B cell (primary cell): ENCODE data around the gene NOG. TPM values are rescaled to one million over a fixed set of nuclear protein-coding genes. Genes with fewer than 3 reads are reported as not detected.

Source experiments
- ATAC-seq: fragments of 200-7000 bp; cut with Tn5 transposase; one replicate; pipeline ENCODE4 v1.10.0; 2021; ENCODE audit warnings: low read depth, mild to moderate bottlenecking, moderate number of reproducible peaks, moderate library complexity
- CTCF ChIA-PET: fragments of 350-600 bp; sonication (Branson Sonifier 250); formaldehyde crosslinking; loops from one replicate; lab custom pipeline; 2021; ENCODE audit warnings: antibody characterized with exemption, inconsistent platforms; lab: Charles Lee
- POLR2A ChIA-PET: fragments of 350-600 bp; sonication (Branson Sonifier 250); formaldehyde crosslinking; loops from one replicate; lab custom pipeline; 2021; ENCODE audit warnings: antibody characterized with exemption; lab: Charles Lee
- DNase-seq: peaks from one replicate; pipeline ENCODE4 v3.0.0; 2013
- H2AFZ ChIP-seq: 2 replicates; pipeline ENCODE4 v1.6.1; 2012; ENCODE audit warnings: mild to moderate bottlenecking, low read depth, low read length; ENCODE audit not compliant: insufficient read depth, poor library complexity, severe bottlenecking
- H3K27ac ChIP-seq, 2 donors: 1 replicate in 1 of 2; 2 replicates in 1 of 2; pipeline ENCODE4 v1.5.1; 2012 to 2013; ENCODE audit warnings: low read length in 2 of 2, mild to moderate bottlenecking in 2 of 2, moderate library complexity in 1 of 2
- H3K27me3 ChIP-seq, 4 experiments: fragments of 200-600 bp in 1 of 4; sonication (generic) in 1 of 4; replicated peaks in 1 of 4; 1 replicate in 2 of 4; 2 replicates in 2 of 4; pipeline versions ENCODE4 v1.6.1 to v1.7.0; 2013 to 2016; ENCODE audit warnings: low read length in 3 of 4, mild to moderate bottlenecking in 2 of 4, mixed read lengths in 1 of 4, moderate library complexity in 1 of 4; ENCODE audit not compliant: insufficient read depth in 4 of 4, control insufficient read depth in 3 of 4; ENCODE audit errors: control extremely low read depth in 1 of 4
- H3K36me3 ChIP-seq, 2 experiments: replicated peaks in 1 of 2; 1 replicate in 1 of 2; 2 replicates in 1 of 2; pipeline versions ENCODE4 v1.6.1 to v1.7.1; 2013; ENCODE audit warnings: low read length in 1 of 2; ENCODE audit not compliant: insufficient read depth in 2 of 2, control insufficient read depth in 1 of 2; ENCODE audit errors: control extremely low read depth in 1 of 2, extremely low read depth in 1 of 2
- H3K4me1 ChIP-seq, 2 donors: fragments of 200-600 bp in 1 of 2; sonication (generic) in 1 of 2; 1 replicate in 1 of 2; 2 replicates in 1 of 2; pipeline versions ENCODE4 v1.5.1 to v1.6.1; 2013 to 2017; ENCODE audit warnings: low read length in 2 of 2; ENCODE audit not compliant: control insufficient read depth in 2 of 2, insufficient read depth in 2 of 2
- H3K4me2 ChIP-seq: replicated peaks from 2 replicates; pipeline ENCODE3; 2012; ENCODE audit warnings: mild to moderate bottlenecking, low read depth, low read length; ENCODE audit not compliant: poor library complexity, severe bottlenecking
- H3K4me3 ChIP-seq, 5 experiments: fragments of 200-600 bp in 1 of 5; sonication (generic) in 1 of 5; 1 replicate in 3 of 5; 2 replicates in 2 of 5; pipeline versions ENCODE4 v1.5.1 to v1.7.0; 2011 to 2016; ENCODE audit warnings: low read length in 4 of 5, mild to moderate bottlenecking in 4 of 5, low read depth in 2 of 5, control low read depth in 1 of 5, moderate library complexity in 1 of 5; ENCODE audit not compliant: insufficient read depth in 1 of 5; ENCODE audit errors: control extremely low read depth in 1 of 5, extremely low read depth in 1 of 5
- H3K79me2 ChIP-seq: fragments of 200-600 bp; sonication (generic); one replicate; pipeline ENCODE4 v1.6.0; 2016; ENCODE audit warnings: low read length; ENCODE audit not compliant: control insufficient read depth, insufficient read depth
- H3K9ac ChIP-seq: fragments of 200-600 bp; sonication (generic); 2 replicates; pipeline ENCODE4 v1.6.1; 2017; ENCODE audit warnings: mild to moderate bottlenecking, low read length, moderate library complexity
- H3K9me3 ChIP-seq, 3 donors: one replicate each; pipeline versions ENCODE4 v1.6.1 to v1.7.1; 2013; ENCODE audit warnings: low read length in 2 of 3; ENCODE audit not compliant: control insufficient read depth in 2 of 3, insufficient read depth in 1 of 3; ENCODE audit errors: control extremely low read depth in 1 of 3
- H4K20me1 ChIP-seq: 2 replicates; pipeline ENCODE4 v1.6.0; 2012; ENCODE audit warnings: mild to moderate bottlenecking, low read length; ENCODE audit not compliant: insufficient read depth, control insufficient read depth, poor library complexity, severe bottlenecking
- H3K27ac Mint-ChIP-seq: one replicate; pipeline ENCODE4 v1.8.0; 2021; ENCODE audit warnings: mixed read lengths
- H3K27me3 Mint-ChIP-seq: one replicate; pipeline ENCODE4 v1.8.0; 2021; ENCODE audit warnings: mixed read lengths
- H3K4me1 Mint-ChIP-seq: one replicate; pipeline ENCODE4 v1.8.0; 2021; ENCODE audit warnings: mixed read lengths
- H3K4me3 Mint-ChIP-seq: one replicate; pipeline ENCODE4 v1.8.0; 2021; ENCODE audit warnings: mixed read lengths
- H3K9me3 Mint-ChIP-seq: one replicate; pipeline ENCODE4 v1.8.0; 2022; ENCODE audit warnings: mixed read lengths; ENCODE audit not compliant: insufficient read depth
- CTCF ChIP-seq: fragments of 200-600 bp; IDR thresholded peaks from one replicate; pipeline ENCODE4 v1.8.0; 2022; ENCODE audit warnings: antibody characterized with exemption, mild to moderate bottlenecking
- EZH2 ChIP-seq: IDR thresholded peaks from 2 replicates; pipeline ENCODE4 v1.6.1; 2012; ENCODE audit warnings: borderline replicate concordance, low read depth, mild to moderate bottlenecking, moderate library complexity, low read length; ENCODE audit not compliant: insufficient read depth, poor library complexity, severe bottlenecking
- WGBS: methylation state at CpG from one replicate; pipeline ENCODE4 v1.1.5; 2013; ENCODE audit warnings: missing lambda C conversion rate; ENCODE audit not compliant: insufficient coverage; 5-methylcytosine and 5-hydroxymethylcytosine counted together
- intact Hi-C: fragments of 100-400 bp; cut with micrococcal nuclease; formaldehyde crosslinking; loops from one replicate; pipeline ENCODE4 v1.10.0; 2022
- polyA plus RNA-seq: library from polyadenylated mRNA; depleted of rRNA; stranded (reverse); fragments of >200 nt; gene quantifications from 2 replicates; pipeline ENCODE4 v1.2.3, GENCODE V29; 2012
- total RNA-seq, 2 donors: library from RNA; stranded (reverse); fragments of 120-200 nt in 1 of 2; gene quantifications; 1 replicate in 1 of 2; 2 replicates in 1 of 2; pipeline versions ENCODE4 v1.2.3 to v1.2.4, GENCODE V29; 2013 to 2022

Gene NOG
- total and polyA plus RNA-seq, 2 donors (not counting 1 experiment from before 2014, with no cell fraction given) = not detected

GRCh38 chr17:56640116-56640515, 46.6 kb downstream of the NOG start:
- Mint-ChIP-seq H3K4me3 (no peak overlapping the region), H3K9me3 (no peaks in the 10 kb centered on the region), H3K27me3 (peaks cover 11% of the 10 kb centered on the region), H3K4me1 (no peaks in the 10 kb centered on the region), H3K27ac (no peak overlapping the region)
- H3K4me1 ChIP-seq = no peaks in the 10 kb centered on the region
- no peak overlapping the region for H3K27ac ChIP-seq
- H3K9ac ChIP-seq = no peak overlapping the region
- ATAC-seq (no peak), DNase-seq (no peak)
- intact Hi-C loops = no loop called here
- H4K20me1 ChIP-seq = no peaks in the 10 kb centered on the region
- 87% methylated on average over 2 of the region's 4 CpGs for WGBS
- TF ChIP-seq CTCF = no peak
- TF ChIP-seq EZH2 = no peak
- no peaks in the 10 kb centered on the region for H3K9me3 ChIP-seq
- no peak overlapping the region for H2AFZ ChIP-seq
- no peaks in the 10 kb centered on the region for H3K79me2 ChIP-seq
- ChIA-PET CTCF (no interaction called here), POLR2A (no interaction called here)
- peaks cover 0 to 5% (median 0%) of the 10 kb centered on the region in 4 experiments for H3K27me3 ChIP-seq
- no peak overlapping the region for H3K4me2 ChIP-seq
- no peak overlapping the region for H3K4me3 ChIP-seq
- no peaks in the 10 kb centered on the region for H3K36me3 ChIP-seq

- H3K27ac Mint-ChIP-seq = no peak overlapping the region
These were observed 47.9 kb downstream of the NOG start for GRCh38 chr17:56641373-56641772.

More at GRCh38 chr17:56641373-56641772, 47.9 kb downstream of the NOG start:
- H3K27ac ChIP-seq = no peak overlapping the region
- CTCF ChIA-PET = no interaction called here
- DNase-seq = no peak
- peaks cover 0 to 5% (median 1%) of the 10 kb centered on the region in 4 experiments for H3K27me3 ChIP-seq
- no peak for TF ChIP-seq CTCF
- no peak for TF ChIP-seq EZH2
- no peaks in the 10 kb centered on the region for H3K79me2 ChIP-seq
- no peaks in the 10 kb centered on the region for H3K36me3 ChIP-seq
- H2AFZ ChIP-seq = no peak overlapping the region
- no peaks in the 10 kb centered on the region for H3K4me1 Mint-ChIP-seq
- no peak overlapping the region for H3K4me3 ChIP-seq
- intact Hi-C loops = no loop called here
- no peak overlapping the region for H3K9ac ChIP-seq
- H4K20me1 ChIP-seq = no peaks in the 10 kb centered on the region
- POLR2A ChIA-PET = no interaction called here
- H3K9me3 ChIP-seq = no peaks in the 10 kb centered on the region
- no peak overlapping the region for H3K4me3 Mint-ChIP-seq
- H3K4me2 ChIP-seq = no peak overlapping the region
- H3K4me1 ChIP-seq = no peaks in the 10 kb centered on the region
- H3K27me3 Mint-ChIP-seq = peaks cover 17% of the 10 kb centered on the region
- H3K9me3 Mint-ChIP-seq = no peaks in the 10 kb centered on the region
- no peak for ATAC-seq
